BLaER1 treated with 17β-estradiol and CSF1 and Interleukin-3, amounts not matched to agents 10 nM and 100 nM (cell line): ENCODE results near the gene MINDY4.

Source experiments
- H3K27ac ChIP-seq, 11 experiments: shearing (Covaris generic); formaldehyde crosslinking; 2 replicates each; pipeline ENCODE4 v1.8.1; 2022
- H3K27me3 ChIP-seq, 11 experiments: shearing (Covaris generic); formaldehyde crosslinking; 2 replicates each; pipeline ENCODE4 v1.8.1; 2022
- H3K36me3 ChIP-seq, 11 experiments: shearing (Covaris generic); formaldehyde crosslinking; 2 replicates each; pipeline ENCODE4 v1.8.1; 2022
- H3K4me1 ChIP-seq, 10 experiments: shearing (Covaris generic); formaldehyde crosslinking; 2 replicates each; pipeline ENCODE4 v1.8.1; 2022
- H3K4me2 ChIP-seq, 11 experiments: shearing (Covaris generic); formaldehyde crosslinking; 2 replicates each; pipeline ENCODE4 v1.8.1; 2022
- H3K4me3 ChIP-seq, 10 experiments: shearing (Covaris generic); formaldehyde crosslinking; 2 replicates each; pipeline ENCODE4 v1.8.1; 2022
- H3K9ac ChIP-seq, 11 experiments: shearing (Covaris generic); formaldehyde crosslinking; 2 replicates each; pipeline ENCODE4 v1.8.1; 2022
- H3K9me3 ChIP-seq, 11 experiments: shearing (Covaris generic); formaldehyde crosslinking; replicated peaks in 1 of 11; 2 replicates each; pipeline ENCODE4 v1.8.1; 2022
- H4K20me1 ChIP-seq, 11 experiments: shearing (Covaris generic); formaldehyde crosslinking; 2 replicates each; pipeline ENCODE4 v1.8.1; 2022
- Cebpa-rat ChIP-seq, 11 experiments: shearing (Covaris generic); IDR thresholded peaks; 2 replicates each; pipeline ENCODE4 v1.8.1; 2022

MINDY4 gene

DNA sequence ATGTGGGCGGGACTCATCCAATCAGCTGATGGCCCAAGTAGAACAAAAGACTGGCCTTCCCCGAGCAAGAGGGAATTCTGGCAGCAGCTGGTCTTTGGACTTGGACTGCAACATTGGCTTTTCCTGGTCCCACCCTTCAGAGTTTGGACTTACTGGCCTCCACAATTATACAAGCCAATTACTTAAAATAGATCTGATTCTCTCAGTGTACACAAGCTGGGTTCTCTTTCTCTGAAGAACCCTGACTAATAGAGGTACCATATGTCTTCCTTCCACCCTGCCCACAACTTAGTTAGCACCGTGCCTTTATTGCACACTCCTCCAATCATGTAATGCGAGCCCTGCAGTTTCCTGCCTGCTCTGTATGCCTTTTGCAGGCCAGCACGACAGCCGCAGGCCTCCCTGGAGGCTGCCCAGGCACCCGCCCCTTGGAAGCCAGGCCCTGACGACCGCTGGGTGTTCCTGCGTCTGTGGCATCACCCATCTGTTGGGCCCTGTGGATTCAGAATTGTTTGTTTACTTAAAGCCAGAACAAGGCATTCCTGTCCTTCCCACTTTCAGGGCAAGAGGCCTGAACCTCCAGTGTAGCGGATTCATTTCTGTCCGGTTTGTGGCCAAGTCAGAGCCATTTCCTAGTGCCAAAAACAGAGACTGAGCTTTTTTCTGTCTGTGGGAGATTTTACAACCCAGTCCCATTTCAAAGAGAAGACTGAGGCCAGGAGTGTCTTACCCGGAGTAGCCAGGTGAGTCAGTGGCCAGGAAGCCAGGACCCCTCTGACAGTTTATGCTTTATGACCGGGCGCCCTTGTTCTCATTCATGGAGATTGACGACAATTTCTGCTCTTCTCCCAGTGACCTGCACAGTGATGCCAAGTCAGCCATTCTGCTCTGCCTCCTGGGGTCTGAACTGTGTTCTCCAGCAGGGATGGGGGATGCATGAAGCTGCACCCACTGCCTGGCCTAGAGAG lies 20.2 kb upstream of the MINDY4 start:
- H3K27ac ChIP-seq = no peak overlapping the region
- no peak for TF ChIP-seq Cebpa-rat (IDR thresholded peaks at IDR 0.05)
- H3K36me3 ChIP-seq = no peaks in the 10 kb centered on the region
- no peaks in the 10 kb centered on the region for H3K4me1 ChIP-seq
- no peaks in the 10 kb centered on the region for H3K27me3 ChIP-seq
- no peaks in the 10 kb centered on the region for H4K20me1 ChIP-seq
- H3K9ac ChIP-seq = no peak overlapping the region
- H3K4me2 ChIP-seq = no peak overlapping the region
- H3K4me3 ChIP-seq = no peak overlapping the region
- peaks cover 4 to 16% (median 13%) of the 10 kb centered on the region in 11 experiments; a peak in 16 of 22 replicates for H3K9me3 ChIP-seq

DNA sequence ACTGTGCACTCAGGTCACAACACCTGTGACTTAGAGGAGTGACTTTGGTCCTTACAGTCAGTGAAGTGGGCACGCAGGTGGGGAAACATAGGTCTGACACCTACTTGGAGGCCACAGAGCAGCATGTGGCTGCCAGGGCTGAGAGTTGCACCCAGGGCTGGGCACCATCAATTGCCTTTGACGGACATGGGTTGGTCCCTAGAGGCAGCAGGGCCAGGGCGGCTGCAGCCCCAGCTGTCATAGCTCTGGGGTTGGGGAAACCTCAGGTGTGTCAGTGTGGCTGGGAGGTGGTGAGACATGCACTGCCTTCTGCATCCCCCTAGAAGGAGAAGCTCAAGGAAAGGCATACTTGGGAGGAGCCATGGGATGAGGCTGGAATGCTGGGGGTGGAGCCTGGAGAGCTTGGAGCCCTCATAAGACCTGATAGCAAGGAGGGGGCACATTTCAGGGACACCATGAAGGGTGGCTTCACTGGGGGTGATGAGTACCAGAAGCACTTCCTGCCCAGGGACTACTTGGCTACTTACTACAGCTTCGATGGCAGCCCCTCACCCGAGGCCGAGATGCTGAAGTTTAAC lies 19.4 kb upstream of the MINDY4 start, which contains the start of gene INMT:
Gene INMT (plus strand): TSS at position 440 of the 578 bp plus-strand sequence. CDS start 16 bp downstream, at position 456.
- no peak within 1 kb of the TSS for H3K27ac ChIP-seq
- no peak within 1 kb of the TSS for H3K9ac ChIP-seq
- no peaks in the 10 kb centered on the region for H3K4me1 ChIP-seq
- peaks cover 4 to 16% (median 13%) of the 10 kb centered on the region in 11 experiments; a peak in 16 of 22 replicates for H3K9me3 ChIP-seq
- TF ChIP-seq Cebpa-rat (IDR thresholded peaks at IDR 0.05) = no peak
- H4K20me1 ChIP-seq = no peaks in the 10 kb centered on the region
- no peak within 1 kb of the TSS for H3K4me2 ChIP-seq
- no peaks in the 10 kb centered on the region for H3K27me3 ChIP-seq
- no peaks in the 10 kb centered on the region for H3K36me3 ChIP-seq
- no peak within 1 kb of the TSS for H3K4me3 ChIP-seq

GRCh38 chr7:30752484-30752883 lies 18.7 kb upstream of the MINDY4 start:
- H3K4me2 ChIP-seq = no peak overlapping the region
- no peak overlapping the region for H3K27ac ChIP-seq
- no peak for TF ChIP-seq Cebpa-rat (IDR thresholded peaks at IDR 0.05)
- H3K9me3 ChIP-seq = peaks cover 4 to 16% (median 13%) of the 10 kb centered on the region in 11 experiments; a peak in 16 of 22 replicates
- no peaks in the 10 kb centered on the region for H4K20me1 ChIP-seq
- no peaks in the 10 kb centered on the region for H3K27me3 ChIP-seq
- no peaks in the 10 kb centered on the region for H3K4me1 ChIP-seq
- H3K36me3 ChIP-seq = no peaks in the 10 kb centered on the region
- no peak overlapping the region for H3K4me3 ChIP-seq
- no peak overlapping the region for H3K9ac ChIP-seq

GRCh38 chr7:30752979-30753378 lies 18.2 kb upstream of the MINDY4 start:
- H3K36me3 ChIP-seq = no peaks in the 10 kb centered on the region
- no peaks in the 10 kb centered on the region for H3K27me3 ChIP-seq
- H3K4me3 ChIP-seq = no peak overlapping the region
- H4K20me1 ChIP-seq = no peaks in the 10 kb centered on the region
- no peak overlapping the region for H3K9ac ChIP-seq
- H3K27ac ChIP-seq = no peak overlapping the region
- no peak for TF ChIP-seq Cebpa-rat (IDR thresholded peaks at IDR 0.05)
- no peak overlapping the region for H3K4me2 ChIP-seq
- H3K9me3 ChIP-seq = peaks cover 4 to 16% (median 13%) of the 10 kb centered on the region in 11 experiments; a peak in 16 of 22 replicates
- no peaks in the 10 kb centered on the region for H3K4me1 ChIP-seq

- H4K20me1 ChIP-seq = no peaks in the 10 kb centered on the region
- no peak overlapping the region for H3K27ac ChIP-seq
- H3K4me1 ChIP-seq = no peaks in the 10 kb centered on the region
- H3K9ac ChIP-seq = no peak overlapping the region
- no peak for TF ChIP-seq Cebpa-rat (IDR thresholded peaks at IDR 0.05)
- no peak overlapping the region for H3K4me3 ChIP-seq
- no peak overlapping the region for H3K4me2 ChIP-seq
- no peaks in the 10 kb centered on the region for H3K36me3 ChIP-seq
- H3K27me3 ChIP-seq = no peaks in the 10 kb centered on the region
- H3K9me3 ChIP-seq = peaks cover 4 to 19% (median 13%) of the 10 kb centered on the region in 11 experiments; a peak in 16 of 22 replicates
Measured at GRCh38 chr7:30754315-30754877, 16.8 kb upstream of the MINDY4 start.

- H4K20me1 ChIP-seq = no peaks in the 10 kb centered on the region
- no peaks in the 10 kb centered on the region for H3K27me3 ChIP-seq
- peaks cover under 1 to 10% (median 2%) of the 10 kb centered on the region in 11 experiments; a peak in 14 of 22 replicates for H3K9me3 ChIP-seq
- no peak overlapping the region for H3K4me3 ChIP-seq
- no peak overlapping the region for H3K27ac ChIP-seq
- H3K4me2 ChIP-seq = no peak overlapping the region
- no peak overlapping the region for H3K9ac ChIP-seq
- H3K4me1 ChIP-seq = no peaks in the 10 kb centered on the region
- no peaks in the 10 kb centered on the region for H3K36me3 ChIP-seq
- TF ChIP-seq Cebpa-rat (IDR thresholded peaks at IDR 0.05) = no peak
Measured at GRCh38 chr7:30755384-30756154, 15.6 kb upstream of the MINDY4 start.

GRCh38 chr7:30757342-30757692 lies 13.9 kb upstream of the MINDY4 start:
- no peaks in the 10 kb centered on the region for H3K36me3 ChIP-seq
- H3K9ac ChIP-seq = no peak overlapping the region
- TF ChIP-seq Cebpa-rat (IDR thresholded peaks at IDR 0.05) = no peak
- no peak overlapping the region for H3K4me2 ChIP-seq
- no peak overlapping the region for H3K4me3 ChIP-seq
- H3K27ac ChIP-seq = no peak overlapping the region
- no peaks in the 10 kb centered on the region for H3K27me3 ChIP-seq
- H4K20me1 ChIP-seq = no peaks in the 10 kb centered on the region
- peaks cover 0 to 7% (median 0%) of the 10 kb centered on the region in 11 experiments; a peak in 1 of 22 replicates for H3K9me3 ChIP-seq
- no peaks in the 10 kb centered on the region for H3K4me1 ChIP-seq

- Histone ChIP-seq H3K9ac (no peak overlapping the region), H3K4me3 (no peak overlapping the region), H3K36me3 (no peaks in the 10 kb centered on the region), H3K4me1 (peaks cover 0 to 14% (median 9%) of the 10 kb centered on the region in 10 experiments; a peak in 14 of 20 replicates), H3K4me2 (no peak overlapping the region), H3K9me3 (peaks cover 0 to 10% (median 0%) of the 10 kb centered on the region in 11 experiments; a peak in 4 of 22 replicates), H3K27me3 (no peaks in the 10 kb centered on the region), H3K27ac (no peak overlapping the region), H4K20me1 (no peaks in the 10 kb centered on the region)
- TF ChIP-seq Cebpa-rat (IDR thresholded peaks at IDR 0.05) = no peak
Measured at GRCh38 chr7:30760514-30761213, 10.6 kb upstream of the MINDY4 start.
